Endodermal cell (in vitro differentiated cells): Measurements from ENCODE around the gene FBXO7. TPM values are rescaled to one million over a fixed set of nuclear protein-coding genes. Genes with fewer than 3 reads are reported as not detected.

ENCODE experiments used
- DNase-seq: peaks from one replicate; pipeline ENCODE4 v3.0.0-alpha.2; 2017
- H3K27ac ChIP-seq: 2 replicates; pipeline ENCODE4 v1.5.1; 2013; ENCODE audit warnings: mild to moderate bottlenecking, low read depth, low read length, moderate library complexity
- H3K27me3 ChIP-seq: 2 replicates; pipeline ENCODE4 v1.6.1; 2013; ENCODE audit warnings: mild to moderate bottlenecking, low read length, moderate library complexity; ENCODE audit not compliant: insufficient read depth, control insufficient read depth, poor library complexity, severe bottlenecking
- H3K36me3 ChIP-seq: 2 replicates; pipeline ENCODE4 v1.7.0; 2013; ENCODE audit warnings: mild to moderate bottlenecking, low read length, moderate library complexity; ENCODE audit not compliant: control insufficient read depth, insufficient read depth
- H3K4me1 ChIP-seq: one replicate; pipeline ENCODE4 v1.7.0; 2013; ENCODE audit warnings: low read length; ENCODE audit not compliant: control insufficient read depth, insufficient read depth
- H3K4me3 ChIP-seq: 2 replicates; pipeline ENCODE4 v1.5.1; 2013; ENCODE audit warnings: mild to moderate bottlenecking, low read length, moderate library complexity
- H3K9ac ChIP-seq: 2 replicates; pipeline ENCODE4 v1.6.1; 2013; ENCODE audit warnings: mild to moderate bottlenecking, low read length, moderate library complexity; ENCODE audit not compliant: poor library complexity, severe bottlenecking; ENCODE audit errors: extremely low read depth
- H3K9me3 ChIP-seq: 2 replicates; pipeline ENCODE4 v1.6.1; 2013; ENCODE audit warnings: mild to moderate bottlenecking, low read length, moderate library complexity; ENCODE audit not compliant: control insufficient read depth
- H3K27ac Mint-ChIP-seq: 2 replicates; pipeline ENCODE4 v1.8.0; 2020; ENCODE audit warnings: mixed read lengths
- H3K27me3 Mint-ChIP-seq: 2 replicates; pipeline ENCODE4 v1.8.0; 2021; ENCODE audit warnings: mild to moderate bottlenecking, mixed read lengths; ENCODE audit not compliant: insufficient read depth
- H3K36me3 Mint-ChIP-seq: 2 replicates; pipeline ENCODE4 v1.8.0; 2020; ENCODE audit warnings: low read depth, mixed read lengths
- H3K4me1 Mint-ChIP-seq: 2 replicates; pipeline ENCODE4 v1.8.0; 2020; ENCODE audit warnings: mixed read lengths
- H3K4me3 Mint-ChIP-seq: 2 replicates; pipeline ENCODE4 v1.8.0; 2020; ENCODE audit warnings: mild to moderate bottlenecking, moderate library complexity, mixed read lengths
- H3K9me3 Mint-ChIP-seq: 2 replicates; pipeline ENCODE4 v1.8.0; 2020; ENCODE audit warnings: mild to moderate bottlenecking, mixed read lengths
- WGBS, 2 experiments: methylation state at CpG; one replicate each; pipeline versions ENCODE4 v1.1.5 to v1.1.7; 2013; ENCODE audit warnings: missing lambda C conversion rate in 2 of 2, mixed read lengths in 1 of 2; ENCODE audit not compliant: insufficient coverage in 1 of 2, insufficient read length in 1 of 2; 5-methylcytosine and 5-hydroxymethylcytosine counted together
- total RNA-seq, 2 donors: library from RNA; stranded (reverse); fragmentation: NEBNext Ultra II Directional in 1 of 2; extraction: Animal tissue kit (Norgen Biotek cat#: 25700) in 1 of 2; gene quantifications; 2 replicates in 1 of 2; 3 replicates in 1 of 2; pipeline ENCODE4 v1.2.1, GENCODE V29; 2021
- TF ChIP-seq, protein P1 (sequence below): fragments of 200-600 bp; sonication (generic); conservative IDR thresholded peaks from 2 replicates; pipeline ENCODE4 v1.5.0; 2021; ENCODE audit warnings: antibody characterized with exemption, mild to moderate bottlenecking

Gene FBXO7
- total RNA-seq, 2 donors from 2014 or later = 84.8 to 120 TPM

DNA sequence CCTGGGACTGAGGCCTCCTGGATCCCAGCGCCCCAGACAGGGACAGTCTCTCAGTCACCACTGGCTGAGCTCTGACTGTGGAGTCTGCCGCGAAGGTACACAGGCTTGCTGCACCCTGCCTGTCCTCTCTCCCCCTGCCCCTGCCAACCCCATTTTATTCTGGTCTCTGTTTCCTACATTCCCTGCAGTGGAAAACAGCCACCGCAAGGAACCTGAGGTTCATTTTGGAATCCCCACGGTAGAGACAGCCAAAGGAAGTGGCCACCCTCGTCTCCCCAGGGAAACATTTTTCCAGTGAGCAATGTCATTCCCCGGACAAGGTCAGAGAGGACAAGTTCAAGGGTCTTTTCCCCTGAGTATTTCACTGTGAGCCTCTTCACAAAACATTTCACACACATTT lies 56.6 kb downstream of the FBXO7 start:
- Mint-ChIP-seq H3K27me3 (no peaks in the 10 kb centered on the region), H3K4me3 (no peak overlapping the region), H3K27ac (no peak overlapping the region), H3K36me3 (no peaks in the 10 kb centered on the region), H3K9me3 (no peaks in the 10 kb centered on the region), H3K4me1 (peaks cover 11% of the 10 kb centered on the region)
- no peak for DNase-seq
- Histone ChIP-seq H3K36me3 (no peaks in the 10 kb centered on the region), H3K9ac (no peak overlapping the region), H3K27me3 (no peaks in the 10 kb centered on the region), H3K9me3 (no peaks in the 10 kb centered on the region), H3K4me1 (peaks cover 5% of the 10 kb centered on the region), H3K4me3 (no peak overlapping the region), H3K27ac (no peak overlapping the region)
- 85 to 93% methylated on average over 3 to 7 of the region's 7 CpGs for WGBS, 2 experiments
- TF ChIP-seq, protein P1, sequence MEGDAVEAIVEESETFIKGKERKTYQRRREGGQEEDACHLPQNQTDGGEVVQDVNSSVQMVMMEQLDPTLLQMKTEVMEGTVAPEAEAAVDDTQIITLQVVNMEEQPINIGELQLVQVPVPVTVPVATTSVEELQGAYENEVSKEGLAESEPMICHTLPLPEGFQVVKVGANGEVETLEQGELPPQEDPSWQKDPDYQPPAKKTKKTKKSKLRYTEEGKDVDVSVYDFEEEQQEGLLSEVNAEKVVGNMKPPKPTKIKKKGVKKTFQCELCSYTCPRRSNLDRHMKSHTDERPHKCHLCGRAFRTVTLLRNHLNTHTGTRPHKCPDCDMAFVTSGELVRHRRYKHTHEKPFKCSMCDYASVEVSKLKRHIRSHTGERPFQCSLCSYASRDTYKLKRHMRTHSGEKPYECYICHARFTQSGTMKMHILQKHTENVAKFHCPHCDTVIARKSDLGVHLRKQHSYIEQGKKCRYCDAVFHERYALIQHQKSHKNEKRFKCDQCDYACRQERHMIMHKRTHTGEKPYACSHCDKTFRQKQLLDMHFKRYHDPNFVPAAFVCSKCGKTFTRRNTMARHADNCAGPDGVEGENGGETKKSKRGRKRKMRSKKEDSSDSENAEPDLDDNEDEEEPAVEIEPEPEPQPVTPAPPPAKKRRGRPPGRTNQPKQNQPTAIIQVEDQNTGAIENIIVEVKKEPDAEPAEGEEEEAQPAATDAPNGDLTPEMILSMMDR = no peak

DNA sequence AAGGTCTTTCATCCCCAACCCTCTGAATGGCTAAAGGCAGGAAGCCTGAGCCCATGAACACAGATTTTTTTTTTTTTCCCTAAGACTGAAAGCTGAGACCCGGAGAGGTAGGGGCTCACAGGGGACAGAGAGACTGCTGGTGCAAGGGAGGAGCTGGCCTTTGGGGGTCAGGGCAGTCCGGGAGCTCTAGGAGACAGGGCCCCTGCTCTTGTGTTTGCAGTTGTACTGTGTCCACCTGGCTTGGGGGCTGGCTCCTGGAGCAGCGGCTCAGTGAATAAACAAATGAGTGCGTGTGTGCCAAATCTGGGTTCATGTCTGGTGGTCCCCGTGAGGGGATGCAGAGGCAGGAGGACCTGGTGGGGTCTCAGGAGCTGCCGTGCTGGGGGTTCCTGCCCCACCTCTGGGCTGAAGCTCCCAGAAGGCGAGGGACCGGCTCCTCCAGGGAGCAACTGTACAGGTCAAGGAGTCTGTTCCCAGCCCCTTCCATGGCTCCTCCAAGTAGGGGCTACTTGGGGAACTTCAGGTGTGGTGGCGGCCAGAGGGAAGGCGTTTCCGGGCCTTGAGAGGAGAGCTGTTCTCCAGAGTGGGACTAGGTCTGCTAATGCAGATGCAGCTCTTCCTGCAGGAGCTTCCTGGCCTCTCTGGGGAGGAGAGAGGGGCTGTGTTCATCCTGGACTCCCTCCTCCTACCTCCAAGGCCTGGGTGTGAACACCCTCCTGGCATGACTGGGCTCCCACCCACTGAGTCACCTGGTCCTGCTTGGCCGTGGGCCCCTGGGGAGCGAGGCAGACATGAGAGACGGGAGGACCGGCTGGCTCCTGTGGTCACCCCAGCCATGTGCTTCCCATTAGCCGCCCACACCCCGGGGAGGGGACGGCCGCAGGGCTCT lies 57.6 kb downstream of the FBXO7 start:
- DNase-seq = peak; percentile 91
- Histone ChIP-seq H3K27me3 (no peaks in the 10 kb centered on the region), H3K27ac (peak overlapping the region; percentile 62), H3K4me1 (peaks cover 5% of the 10 kb centered on the region), H3K9me3 (no peaks in the 10 kb centered on the region), H3K4me3 (peak overlapping the region; percentile 48), H3K9ac (peak overlapping the region; percentile 35), H3K36me3 (no peaks in the 10 kb centered on the region)
- TF ChIP-seq, protein P1 = no peak
- Mint-ChIP-seq H3K36me3 (no peaks in the 10 kb centered on the region), H3K27me3 (no peaks in the 10 kb centered on the region), H3K4me1 (peaks cover 11% of the 10 kb centered on the region), H3K4me3 (peak overlapping the region; percentile 47), H3K27ac (peak overlapping the region; percentile 98), H3K9me3 (no peaks in the 10 kb centered on the region)
- WGBS, 2 experiments = 71 to 79% methylated on average over 16 to 19 of the region's 19 CpGs

- Histone ChIP-seq H3K4me3 (no peak overlapping the region), H3K36me3 (no peaks in the 10 kb centered on the region), H3K9ac (no peak overlapping the region), H3K27ac (no peak overlapping the region), H3K27me3 (no peaks in the 10 kb centered on the region), H3K4me1 (peaks cover 5% of the 10 kb centered on the region), H3K9me3 (no peaks in the 10 kb centered on the region)
- no peaks in the 10 kb centered on the region for H3K9me3 Mint-ChIP-seq
- TF ChIP-seq, protein P1 = no peak
- no peak overlapping the region for H3K4me3 Mint-ChIP-seq
- DNase-seq = no peak
- no peaks in the 10 kb centered on the region for H3K36me3 Mint-ChIP-seq
- peaks cover 9% of the 10 kb centered on the region for H3K4me1 Mint-ChIP-seq
- 93% methylated on average over 10 of the region's 10 CpGs; no CpG with 5 or more reads in 1 of the 2 experiments for WGBS, 2 experiments
- H3K27ac Mint-ChIP-seq = no peak overlapping the region
- no peaks in the 10 kb centered on the region for H3K27me3 Mint-ChIP-seq
These were observed 58.2 kb downstream of the FBXO7 start for GRCh38 chr22:32532820-32533128.
